IPS DF 6.9 (cell line): Measurements from ENCODE around the gene SLC28A3.

ENCODE experiments used
- DNase-seq: peaks from one replicate; pipeline ENCODE4 v3.0.0-alpha.2; 2013; ENCODE audit warnings: low read depth, low spot score
- H3K27ac ChIP-seq: one replicate; pipeline ENCODE4 v1.5.1; 2013; ENCODE audit warnings: low read length, control low read depth
- H3K27me3 ChIP-seq: 2 replicates; pipeline ENCODE4 v1.6.1; 2013; ENCODE audit warnings: mild to moderate bottlenecking, low read length; ENCODE audit not compliant: control insufficient read depth, insufficient read depth
- H3K36me3 ChIP-seq: 2 replicates; pipeline ENCODE4 v1.6.1; 2013; ENCODE audit warnings: low read length; ENCODE audit not compliant: control insufficient read depth, insufficient read depth
- H3K4me1 ChIP-seq: 2 replicates; pipeline ENCODE4 v1.6.1; 2013; ENCODE audit warnings: low read length; ENCODE audit not compliant: control insufficient read depth, insufficient read depth
- H3K4me3 ChIP-seq: 2 replicates; pipeline ENCODE4 v1.5.1; 2013; ENCODE audit warnings: mild to moderate bottlenecking, low read length
- H3K9me3 ChIP-seq: 2 replicates; pipeline ENCODE4 v1.6.1; 2013; ENCODE audit warnings: low read length, inconsistent platforms; ENCODE audit not compliant: control insufficient read depth, insufficient read depth
- WGBS: extraction: QIAGEN DNeasy Blood & Tissue Kit; methylation state at CpG from one replicate; pipeline ENCODE4 v1.1.7; 2013; ENCODE audit warnings: mixed read lengths, missing lambda C conversion rate; ENCODE audit not compliant: insufficient read length, insufficient coverage; 5-methylcytosine and 5-hydroxymethylcytosine counted together

The SLC28A3 gene

DNA sequence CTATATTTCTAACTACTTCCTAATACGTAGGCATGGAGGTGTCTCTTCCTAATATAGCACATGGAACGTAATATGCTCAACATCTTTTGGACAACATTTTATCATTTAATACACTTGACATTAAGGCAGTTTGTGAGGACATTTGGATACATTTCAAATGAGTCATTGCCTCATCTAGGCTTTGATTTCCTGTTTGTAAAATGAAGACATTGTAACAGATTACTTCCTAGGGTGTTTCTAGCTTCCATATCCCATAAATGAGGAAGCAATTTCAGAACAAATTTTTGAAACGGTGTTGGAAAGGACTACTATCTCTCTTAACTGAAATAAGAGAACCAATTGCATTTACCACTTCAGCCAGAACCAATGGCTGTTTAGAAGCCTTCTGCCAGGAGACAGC is 38.7 kb downstream of the SLC28A3 start:
- Histone ChIP-seq H3K4me3 (no peak overlapping the region), H3K36me3 (no peaks in the 10 kb centered on the region), H3K27ac (no peak overlapping the region), H3K9me3 (no peaks in the 10 kb centered on the region), H3K4me1 (peaks cover 8% of the 10 kb centered on the region), H3K27me3 (no peaks in the 10 kb centered on the region)
- WGBS: no CpG with 5 or more reads among the region's 3 CpGs
- no peak for DNase-seq

DNA sequence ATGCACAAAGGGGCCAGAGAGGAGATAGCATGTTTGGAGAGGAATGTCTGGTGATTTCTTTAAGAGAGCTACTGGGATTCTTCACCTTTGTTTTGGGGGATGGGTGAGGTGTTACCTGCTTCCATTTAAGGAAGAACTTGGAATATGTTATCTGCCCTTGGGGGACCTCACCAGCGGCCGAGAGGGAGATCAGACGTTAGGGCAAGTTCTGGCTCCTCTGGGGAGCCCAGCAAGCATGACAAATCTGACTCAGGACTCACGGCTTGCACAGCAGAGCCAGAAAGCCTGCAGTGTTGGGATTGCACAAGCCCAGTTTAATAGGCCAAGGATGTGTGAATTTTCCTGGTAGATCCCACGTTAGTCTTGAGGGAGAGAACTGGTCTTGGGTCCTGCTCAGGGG is 40.3 kb downstream of the SLC28A3 start:
- Histone ChIP-seq H3K4me1 (peaks cover 1% of the 10 kb centered on the region; the same call in 1 of the 2 replicates), H3K36me3 (no peaks in the 10 kb centered on the region), H3K27me3 (no peaks in the 10 kb centered on the region), H3K27ac (no peak overlapping the region), H3K9me3 (no peaks in the 10 kb centered on the region), H3K4me3 (no peak overlapping the region)
- WGBS: no CpG with 5 or more reads among the region's 5 CpGs
- DNase-seq: no peak

DNA sequence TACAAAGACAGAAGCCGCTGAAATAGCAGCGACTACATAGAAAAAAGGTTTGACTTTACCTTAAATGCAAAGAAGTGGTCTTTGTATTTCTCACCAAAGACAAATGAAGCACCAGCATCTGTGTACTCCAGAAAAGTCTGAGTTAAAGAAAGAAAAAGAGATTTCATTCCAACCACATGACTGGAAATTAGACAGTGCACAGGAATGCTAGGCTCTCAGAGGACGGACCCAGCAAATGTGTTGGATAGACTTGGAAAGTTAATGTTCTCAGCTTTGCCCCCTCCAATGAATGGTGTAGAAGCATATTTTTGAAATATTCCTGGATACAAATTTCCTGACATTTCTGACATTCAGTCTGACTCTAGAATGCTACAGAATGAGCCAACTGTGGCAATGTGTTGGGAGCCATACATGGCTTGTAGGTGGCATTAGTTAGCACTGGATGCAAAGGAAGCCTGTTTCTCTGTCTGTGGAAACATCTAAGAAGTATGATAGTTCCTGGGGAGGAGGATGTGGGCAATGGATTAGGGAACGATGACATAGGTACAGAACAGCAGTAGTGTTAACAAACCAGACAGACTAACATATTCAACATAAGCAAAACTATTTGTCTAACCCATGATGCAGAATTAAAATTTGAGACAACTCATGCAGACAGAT is 43.3 kb downstream of the SLC28A3 start:
- no CpG with 5 or more reads among the region's 4 CpGs for WGBS
- Histone ChIP-seq H3K27ac (no peak overlapping the region), H3K36me3 (no peaks in the 10 kb centered on the region), H3K27me3 (no peaks in the 10 kb centered on the region), H3K4me1 (peaks cover 1% of the 10 kb centered on the region; the same call in 1 of the 2 replicates), H3K4me3 (no peak overlapping the region), H3K9me3 (no peaks in the 10 kb centered on the region)
- no peak for DNase-seq

DNA sequence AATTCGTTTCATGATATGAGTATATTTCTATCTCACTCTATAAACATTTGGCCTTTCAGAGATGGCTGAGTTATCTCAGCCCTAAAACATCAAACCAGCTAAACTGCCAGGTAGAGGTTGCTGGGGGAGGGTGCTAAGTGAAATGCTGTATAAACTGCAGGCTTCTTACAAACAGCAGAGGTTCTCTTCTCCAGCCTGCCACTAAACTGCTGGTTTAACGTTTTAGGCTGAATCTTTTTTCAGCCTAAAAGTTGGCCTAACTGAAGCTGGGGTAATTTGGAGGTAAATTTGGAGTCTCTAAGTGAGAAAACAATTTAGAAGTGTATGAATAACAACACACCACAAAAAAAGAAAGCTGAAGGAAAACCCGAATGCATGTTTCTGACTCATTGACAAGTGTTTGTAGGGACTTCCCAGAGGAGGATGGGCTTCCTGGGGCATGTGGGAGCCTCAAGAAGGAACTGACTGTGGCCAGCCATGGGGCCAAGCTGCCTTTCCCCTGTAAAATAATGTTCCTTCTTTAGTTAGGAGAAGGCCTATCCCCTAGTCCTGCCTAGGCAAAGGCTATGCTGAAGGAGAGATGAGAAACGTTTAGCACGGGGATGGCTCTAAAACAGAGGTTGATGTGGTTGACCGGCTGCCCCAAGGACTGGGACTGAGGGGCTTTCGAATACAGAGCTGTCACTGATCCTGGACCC is 44.3 kb downstream of the SLC28A3 start:
- whole genome bisulfite sequencing: no CpG with 5 or more reads among the region's 7 CpGs
- Histone ChIP-seq H3K4me3 (no peak overlapping the region), H3K27me3 (no peaks in the 10 kb centered on the region), H3K9me3 (no peaks in the 10 kb centered on the region), H3K36me3 (no peaks in the 10 kb centered on the region), H3K27ac (no peak overlapping the region), H3K4me1 (peaks cover 1% of the 10 kb centered on the region; the same call in 1 of the 2 replicates)
- no peak for DNase-seq

DNA sequence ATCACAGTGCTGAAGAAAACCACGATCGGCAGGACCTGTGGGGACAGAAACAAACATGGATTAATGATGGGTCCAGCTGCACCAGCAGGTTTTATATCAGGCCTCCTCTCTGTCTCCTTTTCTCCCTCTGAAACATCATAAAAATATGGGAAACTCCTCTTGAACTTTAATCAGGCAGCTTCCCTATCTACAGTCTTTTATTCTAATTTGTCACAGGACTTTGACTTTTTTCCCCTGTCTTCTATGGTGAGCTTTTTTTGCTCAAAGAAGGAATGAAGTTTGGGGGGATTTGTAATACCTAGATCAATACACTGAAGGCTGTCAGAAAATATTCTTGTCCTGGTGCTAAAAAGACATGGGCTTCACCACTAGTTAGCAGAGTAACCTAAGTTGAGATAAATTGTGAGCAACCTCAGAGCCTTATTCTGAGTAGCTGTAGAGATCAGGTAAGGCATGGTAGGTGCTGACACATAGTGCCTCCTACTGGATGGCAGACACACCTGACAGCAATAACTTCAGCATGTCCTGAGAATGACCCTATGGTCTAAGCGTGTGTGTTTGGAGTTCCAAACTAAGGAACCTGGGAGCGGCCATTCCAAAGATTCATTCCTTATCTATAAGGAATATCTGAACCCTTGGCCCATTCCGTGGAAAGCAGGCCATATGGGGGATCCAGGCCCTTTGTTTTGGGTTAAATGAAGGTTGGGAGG is 46.2 kb downstream of the SLC28A3 start:
- Histone ChIP-seq H3K36me3 (no peaks in the 10 kb centered on the region), H3K9me3 (no peaks in the 10 kb centered on the region), H3K4me3 (no peak overlapping the region), H3K27ac (no peak overlapping the region), H3K27me3 (no peaks in the 10 kb centered on the region), H3K4me1 (no peaks in the 10 kb centered on the region)
- no CpG with 5 or more reads among the region's 5 CpGs for WGBS
- no peak for DNase-seq

DNA sequence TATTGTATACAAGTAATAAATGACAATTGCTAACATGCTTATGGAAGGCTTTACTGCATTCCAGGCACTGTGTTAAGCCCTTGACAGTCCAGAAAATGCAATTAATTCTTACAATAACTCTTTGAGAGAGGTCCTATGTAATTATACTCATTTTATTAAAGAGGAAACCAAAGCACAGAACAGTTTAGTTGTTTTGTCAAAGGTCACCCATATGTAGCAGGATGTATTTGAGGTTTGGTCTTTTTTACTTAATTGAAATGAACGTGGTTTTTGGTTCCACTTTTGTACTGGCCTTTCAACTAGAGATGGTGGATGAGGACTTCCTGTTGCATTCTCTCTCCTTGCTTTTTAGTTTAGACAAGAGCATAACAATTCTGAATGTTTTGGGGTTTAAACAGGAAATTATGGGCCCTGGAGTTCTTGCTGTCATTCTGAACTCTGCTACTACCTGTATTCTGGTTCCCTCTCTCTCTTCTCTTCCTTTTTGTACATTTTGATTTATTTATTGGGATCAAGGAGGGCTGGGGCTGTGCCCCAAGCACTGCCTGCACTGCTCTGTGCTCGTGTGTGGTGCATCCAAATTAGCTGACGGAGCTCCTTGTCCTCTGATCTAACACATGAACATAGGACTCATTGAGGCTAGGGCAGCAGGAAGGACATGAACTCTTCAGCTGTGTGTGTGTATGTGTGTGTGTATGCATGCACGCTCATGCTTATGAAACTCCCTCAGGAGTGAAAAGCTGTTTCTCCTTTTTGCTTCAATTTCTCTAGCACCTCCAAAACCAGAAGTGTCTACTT is 47.4 kb downstream of the SLC28A3 start:
- no peaks in the 10 kb centered on the region for H3K9me3 ChIP-seq
- no peak overlapping the region for H3K4me3 ChIP-seq
- H3K27me3 ChIP-seq: no peaks in the 10 kb centered on the region
- no peak for DNase-seq
- no peaks in the 10 kb centered on the region for H3K36me3 ChIP-seq
- no CpG with 5 or more reads among the region's 4 CpGs for WGBS
- no peak overlapping the region for H3K27ac ChIP-seq
- no peaks in the 10 kb centered on the region for H3K4me1 ChIP-seq

DNA sequence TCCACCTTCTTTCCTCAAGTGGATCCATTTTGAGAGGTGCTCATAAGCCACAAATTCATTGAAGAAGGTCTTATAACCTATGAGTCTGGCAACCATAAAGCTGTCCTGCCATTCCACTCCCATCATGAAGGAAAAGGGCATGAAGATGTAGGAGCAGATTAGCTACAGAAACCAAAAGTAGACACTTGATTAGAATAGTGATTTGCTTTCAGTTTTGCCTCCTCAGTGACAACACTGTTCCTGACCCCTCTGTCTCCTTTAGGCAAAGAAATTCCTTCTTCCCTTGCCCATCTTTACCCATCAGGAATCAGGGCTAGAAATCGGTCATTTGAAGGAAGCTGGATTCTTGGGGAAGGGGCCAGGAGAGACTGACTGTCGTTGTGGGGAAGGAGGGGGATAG is 55.2 kb downstream of the SLC28A3 start:
- no peak overlapping the region for H3K27ac ChIP-seq
- H3K27me3 ChIP-seq: no peaks in the 10 kb centered on the region
- no peak for DNase-seq
- WGBS: no CpG with 5 or more reads among the region's 2 CpGs
- no peaks in the 10 kb centered on the region for H3K9me3 ChIP-seq
- no peaks in the 10 kb centered on the region for H3K4me1 ChIP-seq
- H3K4me3 ChIP-seq: no peak overlapping the region
- no peaks in the 10 kb centered on the region for H3K36me3 ChIP-seq

DNA sequence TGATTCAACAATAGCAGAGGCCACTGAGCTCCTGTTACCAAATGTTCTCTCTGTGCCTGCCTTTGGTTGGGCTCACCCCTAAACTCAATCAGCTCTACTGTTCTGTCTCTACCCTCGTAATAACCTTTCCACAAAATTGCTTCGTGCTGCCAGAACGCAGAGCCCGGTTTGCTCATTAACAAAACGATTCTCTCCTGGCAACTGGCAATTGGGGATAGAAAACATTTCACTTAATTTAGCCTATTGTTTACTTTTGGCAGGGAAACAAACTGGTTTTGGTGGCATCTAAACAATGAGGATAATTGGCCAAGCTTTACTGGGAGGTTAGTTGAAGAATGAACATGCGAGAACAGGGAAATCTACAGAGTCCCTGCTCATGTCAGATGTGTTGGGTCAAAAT is 56.6 kb downstream of the SLC28A3 start:
- H3K4me3 ChIP-seq: no peak overlapping the region
- no peak overlapping the region for H3K27ac ChIP-seq
- H3K4me1 ChIP-seq: no peaks in the 10 kb centered on the region
- H3K9me3 ChIP-seq: no peaks in the 10 kb centered on the region
- no peaks in the 10 kb centered on the region for H3K36me3 ChIP-seq
- H3K27me3 ChIP-seq: no peaks in the 10 kb centered on the region
- DNase-seq: no peak
- WGBS: no CpG with 5 or more reads among the region's 6 CpGs

DNA sequence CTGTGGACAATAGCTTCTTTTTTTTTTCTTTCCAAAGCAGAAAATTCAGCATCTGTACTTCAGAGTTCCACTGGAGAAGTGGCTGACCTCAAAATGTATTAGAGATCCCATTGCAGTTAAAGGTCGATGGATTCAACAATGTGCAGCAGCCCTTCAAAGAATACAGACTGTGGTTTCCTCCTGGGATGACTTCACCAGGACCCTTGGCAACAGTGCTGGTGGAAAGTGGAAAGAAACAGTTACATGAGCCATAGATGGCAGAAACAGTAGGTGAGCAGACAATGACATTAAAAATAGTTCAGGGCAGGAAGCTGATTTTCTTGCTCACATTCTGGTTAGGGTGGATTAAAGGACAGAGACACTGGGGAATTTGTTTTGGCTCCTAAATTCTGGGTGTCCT is 62.4 kb downstream of the SLC28A3 start:
- Histone ChIP-seq H3K9me3 (no peaks in the 10 kb centered on the region), H3K27me3 (no peaks in the 10 kb centered on the region), H3K4me3 (no peak overlapping the region), H3K4me1 (no peaks in the 10 kb centered on the region; the same call in 1 of the 2 replicates), H3K36me3 (no peaks in the 10 kb centered on the region), H3K27ac (no peak overlapping the region)
- DNase-seq: no peak
- WGBS: no CpG with 5 or more reads among the region's 1 CpG

DNA sequence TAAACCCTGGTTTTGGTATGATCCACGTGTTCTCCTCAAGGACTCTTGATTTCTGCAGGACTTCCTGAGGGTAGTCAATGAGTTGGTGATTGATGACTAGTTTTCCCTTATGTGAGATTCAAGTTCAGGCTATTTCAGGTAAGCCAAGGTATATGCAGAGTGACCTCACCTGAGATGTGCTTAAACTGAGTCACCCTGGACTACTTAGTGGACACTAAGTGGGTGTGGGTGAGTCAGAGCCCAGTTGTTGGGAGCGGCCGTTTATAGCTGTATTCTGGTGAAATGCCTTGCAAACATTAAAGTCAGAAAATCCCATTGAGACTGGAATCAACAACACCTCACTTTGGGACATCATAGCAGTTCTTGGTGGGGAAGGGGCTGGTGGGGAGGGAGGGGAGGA is 62.9 kb downstream of the SLC28A3 start:
- Histone ChIP-seq H3K36me3 (no peaks in the 10 kb centered on the region), H3K9me3 (no peaks in the 10 kb centered on the region), H3K27ac (no peak overlapping the region), H3K27me3 (no peaks in the 10 kb centered on the region), H3K4me3 (no peak overlapping the region), H3K4me1 (no peaks in the 10 kb centered on the region; the same call in 1 of the 2 replicates)
- DNase-seq: no peak
- WGBS: no CpG with 5 or more reads among the region's 3 CpGs
